MM.1S (cell line): Measurements from ENCODE around the gene HNRNPR.

Experiments used
- DNase-seq: peaks from one replicate; pipeline ENCODE4 v3.0.0-alpha.2; 2015
- H2AFZ ChIP-seq: fragments of 300-600 bp; sonication (generic); 2 replicates; pipeline ENCODE4 v1.6.0; 2016; ENCODE audit warnings: antibody characterized with exemption, low read length
- H3F3A ChIP-seq: fragments of 300-600 bp; sonication (generic); 2 replicates; pipeline ENCODE4 v1.6.1; 2016; ENCODE audit warnings: mild to moderate bottlenecking, antibody characterized with exemption, low read length, moderate library complexity, mixed read lengths; ENCODE audit not compliant: insufficient read depth
- H3K27ac ChIP-seq: fragments of 300-600 bp; sonication (generic); 2 replicates; pipeline ENCODE4 v1.5.1; 2016; ENCODE audit warnings: mild to moderate bottlenecking, low read length
- H3K27me3 ChIP-seq: fragments of 300-600 bp; sonication (generic); replicated peaks from 2 replicates; pipeline ENCODE4 v1.6.0; 2016; ENCODE audit warnings: low read length; ENCODE audit not compliant: insufficient read depth
- H3K36me3 ChIP-seq: fragments of 300-600 bp; sonication (generic); replicated peaks from 2 replicates; pipeline ENCODE4 v1.6.1; 2016; ENCODE audit warnings: mild to moderate bottlenecking, low read length, mixed read lengths; ENCODE audit not compliant: insufficient read depth
- H3K4me1 ChIP-seq: fragments of 300-600 bp; sonication (generic); 2 replicates; pipeline ENCODE4 v1.6.1; 2016; ENCODE audit warnings: low read length, mixed read lengths
- H3K4me2 ChIP-seq: fragments of 300-600 bp; sonication (generic); 2 replicates; pipeline ENCODE4 v1.6.0; 2016; ENCODE audit warnings: low read depth, low read length
- H3K4me3 ChIP-seq: fragments of 300-600 bp; sonication (generic); 2 replicates; pipeline ENCODE4 v1.5.1; 2016; ENCODE audit warnings: low read length, mixed read lengths
- H3K79me2 ChIP-seq: fragments of 300-600 bp; sonication (generic); 2 replicates; pipeline ENCODE4 v1.6.1; 2016; ENCODE audit warnings: mixed run types, low read length, mixed read lengths
- H3K9ac ChIP-seq: fragments of 300-600 bp; sonication (generic); 2 replicates; pipeline ENCODE4 v1.6.1; 2016; ENCODE audit warnings: low read length, mixed read lengths
- H3K9me2 ChIP-seq: fragments of 300-600 bp; sonication (generic); replicated peaks from 2 replicates; pipeline ENCODE4 v1.6.1; 2016; ENCODE audit warnings: mild to moderate bottlenecking, low read length, mixed read lengths; ENCODE audit not compliant: insufficient read depth
- H3K9me3 ChIP-seq: fragments of 300-600 bp; sonication (generic); replicated peaks from 2 replicates; pipeline ENCODE4 v1.6.1; 2016; ENCODE audit warnings: mild to moderate bottlenecking, low read length, mixed read lengths; ENCODE audit not compliant: insufficient read depth
- H4K20me1 ChIP-seq: fragments of 300-600 bp; sonication (generic); 2 replicates; pipeline ENCODE4 v1.6.1; 2016; ENCODE audit warnings: mild to moderate bottlenecking, low read length, moderate library complexity, mixed read lengths; ENCODE audit not compliant: insufficient read depth
- EZH2 ChIP-seq: fragments of 300-600 bp; sonication (generic); optimal IDR thresholded peaks from 2 replicates; pipeline ENCODE3; 2017; ENCODE audit warnings: low read depth, mild to moderate bottlenecking, antibody characterized with exemption, low read length, mixed read lengths
- EZH2phosphoT487 ChIP-seq: fragments of 300-600 bp; sonication (generic); IDR thresholded peaks from 2 replicates; pipeline ENCODE4 v1.6.1; 2018; ENCODE audit warnings: antibody characterized with exemption, low read length
- TF ChIP-seq, protein P1 (sequence below): fragments of 300-600 bp; sonication (generic); IDR thresholded peaks from 2 replicates; pipeline ENCODE4 v1.5.1; 2016; ENCODE audit warnings: antibody characterized with exemption, low read length, mixed read lengths

The HNRNPR gene

DNA sequence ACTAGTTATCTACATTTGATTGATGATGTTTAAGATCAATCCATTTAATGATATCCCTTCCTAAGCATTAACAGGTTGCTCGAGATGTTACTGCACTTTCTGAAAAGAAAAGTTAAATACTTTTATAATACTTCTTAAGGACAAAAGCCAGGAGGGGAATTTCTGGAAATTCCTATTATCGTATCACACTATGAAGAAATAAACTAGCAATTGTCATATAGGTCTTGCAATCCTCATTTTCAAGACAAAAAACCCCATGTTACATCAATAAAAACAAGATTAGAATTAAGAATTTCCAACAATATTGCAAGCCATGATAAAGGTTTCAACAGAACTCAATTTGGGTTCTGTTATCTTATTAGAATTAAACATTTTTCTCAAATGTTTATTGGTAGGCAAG is 47.2 kb downstream of the HNRNPR start:
- no peaks in the 10 kb centered on the region for H3K36me3 ChIP-seq
- H3K4me3 ChIP-seq = no peak overlapping the region
- no peaks in the 10 kb centered on the region for H3K9me2 ChIP-seq
- no peaks in the 10 kb centered on the region for H3K27me3 ChIP-seq
- H2AFZ ChIP-seq = no peak overlapping the region
- no peak overlapping the region for H3K27ac ChIP-seq
- no peaks in the 10 kb centered on the region for H3K79me2 ChIP-seq
- no peak overlapping the region for H3K9ac ChIP-seq
- H3K4me2 ChIP-seq = no peak overlapping the region
- H3K9me3 ChIP-seq = no peaks in the 10 kb centered on the region
- H3K4me1 ChIP-seq = no peaks in the 10 kb centered on the region
- no peaks in the 10 kb centered on the region for H3F3A ChIP-seq
- H4K20me1 ChIP-seq = no peaks in the 10 kb centered on the region
- TF ChIP-seq EZH2phosphoT487 = no peak
- TF ChIP-seq EZH2 = no peak
- TF ChIP-seq, protein P1, sequence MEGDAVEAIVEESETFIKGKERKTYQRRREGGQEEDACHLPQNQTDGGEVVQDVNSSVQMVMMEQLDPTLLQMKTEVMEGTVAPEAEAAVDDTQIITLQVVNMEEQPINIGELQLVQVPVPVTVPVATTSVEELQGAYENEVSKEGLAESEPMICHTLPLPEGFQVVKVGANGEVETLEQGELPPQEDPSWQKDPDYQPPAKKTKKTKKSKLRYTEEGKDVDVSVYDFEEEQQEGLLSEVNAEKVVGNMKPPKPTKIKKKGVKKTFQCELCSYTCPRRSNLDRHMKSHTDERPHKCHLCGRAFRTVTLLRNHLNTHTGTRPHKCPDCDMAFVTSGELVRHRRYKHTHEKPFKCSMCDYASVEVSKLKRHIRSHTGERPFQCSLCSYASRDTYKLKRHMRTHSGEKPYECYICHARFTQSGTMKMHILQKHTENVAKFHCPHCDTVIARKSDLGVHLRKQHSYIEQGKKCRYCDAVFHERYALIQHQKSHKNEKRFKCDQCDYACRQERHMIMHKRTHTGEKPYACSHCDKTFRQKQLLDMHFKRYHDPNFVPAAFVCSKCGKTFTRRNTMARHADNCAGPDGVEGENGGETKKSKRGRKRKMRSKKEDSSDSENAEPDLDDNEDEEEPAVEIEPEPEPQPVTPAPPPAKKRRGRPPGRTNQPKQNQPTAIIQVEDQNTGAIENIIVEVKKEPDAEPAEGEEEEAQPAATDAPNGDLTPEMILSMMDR = no peak
- no peak for DNase-seq

DNA sequence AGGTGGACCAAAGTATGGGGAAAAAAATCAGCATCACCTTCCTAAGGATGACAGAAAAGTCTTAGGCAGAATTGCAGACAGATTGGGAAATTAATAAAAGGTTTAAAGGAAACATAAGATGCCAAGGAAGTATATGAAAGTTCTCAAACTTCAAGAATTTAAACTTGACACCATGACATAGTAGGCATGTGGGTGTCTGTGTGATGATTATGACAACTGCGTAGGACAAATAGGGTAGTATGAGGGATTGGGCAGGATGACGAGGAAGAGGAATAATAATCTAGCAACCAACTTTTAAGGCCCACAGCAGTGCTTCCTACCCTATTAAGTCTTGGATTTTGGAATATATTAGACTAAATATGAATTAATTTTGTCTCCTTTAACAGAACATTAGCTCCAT is 52.4 kb downstream of the HNRNPR start:
- H3F3A ChIP-seq = 0 out of 2 replicates have a peak, but pooled peaks cover 2% of the 10 kb centered on the region
- no peak for DNase-seq

DNA sequence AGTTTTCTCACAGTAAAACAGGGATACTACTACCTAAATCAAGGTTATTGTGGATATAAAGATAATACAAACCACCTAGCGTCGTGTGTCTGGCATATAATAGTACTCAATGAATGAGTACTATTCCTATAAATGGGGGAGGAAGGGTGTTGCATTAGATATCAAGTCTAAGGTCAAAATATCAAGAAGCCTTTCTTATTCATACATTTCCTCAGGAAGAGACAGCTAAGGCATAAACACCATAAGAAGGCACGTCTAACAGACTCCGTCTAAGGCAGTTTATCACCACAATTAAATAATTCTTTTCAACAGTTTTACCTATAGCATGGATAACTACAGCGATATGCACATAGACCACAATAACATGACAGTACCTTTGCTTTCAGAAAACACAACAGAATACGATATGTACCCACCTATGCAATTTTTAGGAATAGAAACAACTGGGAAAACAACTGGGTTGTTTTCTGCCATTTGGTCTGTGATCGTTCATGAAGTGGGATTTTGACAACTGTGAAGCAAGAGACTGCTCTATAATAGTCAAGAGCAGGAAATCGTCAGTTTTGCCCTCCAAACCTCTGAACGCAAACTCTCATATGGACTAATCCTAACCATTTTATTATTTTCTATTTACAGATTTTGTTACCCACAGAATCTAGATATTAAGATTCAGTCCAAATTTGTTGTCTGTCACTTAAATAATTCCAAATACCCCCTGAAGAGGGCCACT is 53.1 kb downstream of the HNRNPR start:
- TF ChIP-seq EZH2 (no peak), EZH2phosphoT487 (no peak)
- TF ChIP-seq, protein P1 = no peak
- Histone ChIP-seq H4K20me1 (no peaks in the 10 kb centered on the region), H3K9me2 (no peaks in the 10 kb centered on the region), H3K27ac (no peak overlapping the region), H3K36me3 (no peaks in the 10 kb centered on the region), H3K9ac (no peak overlapping the region), H2AFZ (no peak overlapping the region), H3K4me1 (no peaks in the 10 kb centered on the region), H3K27me3 (no peaks in the 10 kb centered on the region), H3K4me3 (no peak overlapping the region), H3F3A (0 out of 2 replicates have a peak, but pooled peaks cover 2% of the 10 kb centered on the region), H3K4me2 (no peak overlapping the region), H3K79me2 (no peaks in the 10 kb centered on the region), H3K9me3 (no peaks in the 10 kb centered on the region)
- DNase-seq = no peak

More for the DNA sequence above, 52.4 kb downstream of the HNRNPR start:
- Histone ChIP-seq H3K9me3 (no peaks in the 10 kb centered on the region), H4K20me1 (no peaks in the 10 kb centered on the region), H3K9me2 (no peaks in the 10 kb centered on the region), H3K79me2 (no peaks in the 10 kb centered on the region), H3K4me3 (no peak overlapping the region), H3K36me3 (no peaks in the 10 kb centered on the region), H2AFZ (no peak overlapping the region), H3K27ac (no peak overlapping the region), H3K4me1 (no peaks in the 10 kb centered on the region), H3K9ac (no peak overlapping the region), H3K27me3 (no peaks in the 10 kb centered on the region), H3K4me2 (no peak overlapping the region)
- TF ChIP-seq, protein P1 = no peak
- TF ChIP-seq EZH2phosphoT487 (no peak), EZH2 (no peak)
